IPS-NIHi7 (cell line): ENCODE results near the gene ADD2.
A peak's percentile ranks its signal among the peaks of the same experiment; 100 is the strongest.
"Not testable (repeated sequence)": the region's sequence is repeated elsewhere in the genome, so short reads cannot be mapped to it uniquely, and the experiment has no call there.

ENCODE experiments used
- DNase-seq: peaks from one replicate; pipeline ENCODE4 v3.0.0; 2012; ENCODE audit warnings: mixed read lengths; ENCODE audit errors: extremely low spot score

ADD2 gene

GRCh38 chr2:70748002-70748784 is 19.8 kb downstream of the ADD2 start:
- no peak for DNase-seq

- DNase-seq, result no peak
Observed at GRCh38 chr2:70747284-70747683, 20.7 kb downstream of the ADD2 start.

- no peak for DNase-seq
Observed at GRCh38 chr2:70746094-70746974, 21.7 kb downstream of the ADD2 start.

GRCh38 chr2:70745276-70745825 is 22.6 kb downstream of the ADD2 start:
- no peak for DNase-seq

- DNase-seq, result no peak
Observed at GRCh38 chr2:70744397-70744796, 23.6 kb downstream of the ADD2 start.

GRCh38 chr2:70743677-70744076 is 24.3 kb downstream of the ADD2 start:
- no peak for DNase-seq

- DNase-seq, result no peak
Observed at GRCh38 chr2:70743068-70743467, 24.9 kb downstream of the ADD2 start.

- not testable (repeated sequence) for DNase-seq
Observed at GRCh38 chr2:70739492-70739891, 28.5 kb downstream of the ADD2 start.

GRCh38 chr2:70738159-70738558 is 29.8 kb downstream of the ADD2 start:
- no peak for DNase-seq

GRCh38 chr2:70735071-70735470 is 32.9 kb downstream of the ADD2 start:
- DNase-seq, result no peak

- DNase-seq, result peak; percentile 58
Observed at GRCh38 chr2:70733646-70734180, 34.3 kb downstream of the ADD2 start.

- DNase-seq, result no peak
Observed at GRCh38 chr2:70732766-70733645, 35.0 kb downstream of the ADD2 start.

GRCh38 chr2:70730730-70731129 is 37.3 kb downstream of the ADD2 start:
- no peak for DNase-seq

GRCh38 chr2:70729647-70730046 is 38.4 kb downstream of the ADD2 start:
- DNase-seq, result no peak

GRCh38 chr2:70728128-70728527 is 39.9 kb downstream of the ADD2 start:
- DNase-seq, result peak; percentile 76

GRCh38 chr2:70726947-70727725 is 40.9 kb downstream of the ADD2 start:
- DNase-seq, result no peak

GRCh38 chr2:70725505-70725904 is 42.5 kb downstream of the ADD2 start:
- DNase-seq, result no peak

GRCh38 chr2:70724366-70724765 is 43.6 kb downstream of the ADD2 start:
- no peak for DNase-seq

- DNase-seq, result no peak
Observed at GRCh38 chr2:70723286-70723885, 44.6 kb downstream of the ADD2 start.

GRCh38 chr2:70720124-70720523 is 47.9 kb downstream of the ADD2 start:
- DNase-seq, result no peak
